ENCODE data around the gene SENP3. TPM values are rescaled to one million over a fixed set of nuclear protein-coding genes. Genes with fewer than 3 reads are reported as not detected.

The SENP3 gene
- polyA plus RNA-seq, 2 of the 4 experiments (the other 2 are of a cell fraction) = 114 to 150 TPM

DNA sequence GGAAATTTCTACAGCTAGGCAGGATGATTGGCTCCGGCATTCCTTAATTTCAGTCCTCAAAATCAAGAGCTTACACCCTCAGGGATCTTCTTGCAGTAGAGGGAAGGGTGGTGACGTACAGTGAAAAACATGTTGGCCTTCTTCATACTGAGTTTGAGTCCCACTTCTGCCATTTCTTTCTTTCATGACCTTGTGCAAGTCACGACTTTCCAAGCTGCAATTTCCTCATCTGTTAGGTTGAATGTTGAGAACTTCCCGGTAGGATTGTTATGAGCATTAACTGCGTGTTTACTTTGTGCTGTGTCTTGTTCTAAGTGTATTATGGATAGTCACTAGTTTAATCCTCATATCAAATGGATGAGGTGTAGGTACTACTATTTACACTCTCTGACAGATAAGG lies 7.9 kb downstream of the SENP3 start (continued):
- no peak for TF ChIP-seq HDAC2 (IDR thresholded peaks at IDR 0.05)

GRCh38 chr17:7570351-7570750 lies 8.6 kb downstream of the SENP3 start:
- H3K4me3 ChIP-seq = no peak overlapping the region
- no peak overlapping the region for H3K4me2 ChIP-seq
- POLR2A ChIA-PET = interaction anchor here (0.9 to 2.5 kb wide), 3 partner anchors 9 to 117 kb away, joined by 3 to 10 read pairs (median 7); partner anchors contain the start of genes POLR2A and TP53
- H3K9me3 ChIP-seq = no peaks in the 10 kb centered on the region
- no peak for FAIRE-seq
- DNase-seq (ENCODE audit: low read depth in 1 of 2, low spot score in 1 of 2) = no peak
- no peak overlapping the region for H3K27ac ChIP-seq
- WGBS (ENCODE audit: missing lambda C conversion rate) = 91% methylated on average over 10 of the region's 10 CpGs
- ATAC-seq = no peak
- peaks cover 16% of the 10 kb centered on the region for H3K4me1 ChIP-seq
- CTCF ChIA-PET = interaction anchor here (0.6 to 4.3 kb wide), 8 partner anchors 9 to 224 kb away, joined by 3 to 48 read pairs (median 4); partner anchors contain the start of genes DNAH2 and SENP3
- TF ChIP-seq CBX2 (IDR thresholded peaks at IDR 0.05; ENCODE audit: borderline replicate concordance, low read depth) = no peak
- no peak for TF ChIP-seq RAD21 (conservative IDR thresholded peaks at IDR 0.05 in 1 of 2, IDR thresholded peaks at IDR 0.05 in 1 of 2)
- no peak for TF ChIP-seq REST (IDR thresholded peaks at IDR 0.05)
- TF ChIP-seq ZSCAN20 (CRISPR knock-in tag; IDR thresholded peaks at IDR 0.05) = no peak
- TF ChIP-seq PBX3 (IDR thresholded peaks at IDR 0.05) = no peak

DNA sequence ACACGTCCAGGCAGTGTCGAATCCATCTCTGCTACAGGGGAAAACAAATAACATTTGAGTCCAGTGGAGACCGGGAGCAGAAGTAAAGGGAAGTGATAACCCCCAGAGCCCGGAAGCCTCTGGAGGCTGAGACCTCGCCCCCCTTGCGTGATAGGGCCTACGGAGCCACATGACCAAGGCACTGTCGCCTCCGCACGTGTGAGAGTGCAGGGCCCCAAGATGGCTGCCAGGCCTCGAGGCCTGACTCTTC lies 10.5 kb downstream of the SENP3 start:
- Histone ChIP-seq H3K4me1 (peaks cover 35% of the 10 kb centered on the region), H3K9me3 (no peaks in the 10 kb centered on the region), H3K4me3 (peak overlapping the region; percentile 46), H3K27ac (peak overlapping the region; percentile 77 to 88), H3K4me2 (peak overlapping the region; percentile 74)
- ChIA-PET POLR2A (interaction anchor here (0.6 to 5.0 kb wide), 4 partner anchors 11 to 366 kb away, joined by 3 to 34 read pairs (median 7); partner anchors contain the start of genes MPDU1 and TP53), CTCF (interaction anchor here (1.2 to 4.3 kb wide), 4 partner anchors 11 to 115 kb away, joined by 3 to 48 read pairs (median 5); partner anchors contain the start of genes SENP3 and TP53)
- peak; percentile 97 for FAIRE-seq
- ATAC-seq = peak; percentile 88 to 90
- WGBS (ENCODE audit: missing lambda C conversion rate) = 1% methylated on average over 11 of the region's 11 CpGs
- DNase-seq (ENCODE audit: low read depth in 1 of 2, low spot score in 1 of 2) = no peak
- TF ChIP-seq ZFP36 (IDR thresholded peaks at IDR 0.05; ENCODE audit: borderline replicate concordance, partially characterized antibody) = no peak
- TF ChIP-seq NFE2L2 (conservative IDR thresholded peaks at IDR 0.05; ENCODE audit: low read length) = no peak
- peak; percentile 100 for TF ChIP-seq MAX (IDR thresholded peaks at IDR 0.05)
- TF ChIP-seq RFX5 (IDR thresholded peaks at IDR 0.05) = no peak
- no peak for TF ChIP-seq RAD21 (conservative IDR thresholded peaks at IDR 0.05 in 1 of 2, IDR thresholded peaks at IDR 0.05 in 1 of 2)
- no peak for TF ChIP-seq NPAS2 (CRISPR knock-in tag; IDR thresholded peaks at IDR 0.05; ENCODE audit: borderline replicate concordance)
- TF ChIP-seq, protein P1, sequence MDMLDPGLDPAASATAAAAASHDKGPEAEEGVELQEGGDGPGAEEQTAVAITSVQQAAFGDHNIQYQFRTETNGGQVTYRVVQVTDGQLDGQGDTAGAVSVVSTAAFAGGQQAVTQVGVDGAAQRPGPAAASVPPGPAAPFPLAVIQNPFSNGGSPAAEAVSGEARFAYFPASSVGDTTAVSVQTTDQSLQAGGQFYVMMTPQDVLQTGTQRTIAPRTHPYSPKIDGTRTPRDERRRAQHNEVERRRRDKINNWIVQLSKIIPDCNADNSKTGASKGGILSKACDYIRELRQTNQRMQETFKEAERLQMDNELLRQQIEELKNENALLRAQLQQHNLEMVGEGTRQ (IDR thresholded peaks at IDR 0.05) = peak; percentile 98
- TF ChIP-seq JUN (IDR thresholded peaks at IDR 0.05) = no peak
- no peak for TF ChIP-seq ATOH8 (CRISPR knock-in tag; IDR thresholded peaks at IDR 0.05; ENCODE audit: low read depth)
- no peak for TF ChIP-seq GATA3 (IDR thresholded peaks at IDR 0.05; ENCODE audit: borderline replicate concordance)
- no peak for TF ChIP-seq PBX3 (IDR thresholded peaks at IDR 0.05)
- no peak for TF ChIP-seq SMC3 (IDR thresholded peaks at IDR 0.05)
- TF ChIP-seq, protein P2, sequence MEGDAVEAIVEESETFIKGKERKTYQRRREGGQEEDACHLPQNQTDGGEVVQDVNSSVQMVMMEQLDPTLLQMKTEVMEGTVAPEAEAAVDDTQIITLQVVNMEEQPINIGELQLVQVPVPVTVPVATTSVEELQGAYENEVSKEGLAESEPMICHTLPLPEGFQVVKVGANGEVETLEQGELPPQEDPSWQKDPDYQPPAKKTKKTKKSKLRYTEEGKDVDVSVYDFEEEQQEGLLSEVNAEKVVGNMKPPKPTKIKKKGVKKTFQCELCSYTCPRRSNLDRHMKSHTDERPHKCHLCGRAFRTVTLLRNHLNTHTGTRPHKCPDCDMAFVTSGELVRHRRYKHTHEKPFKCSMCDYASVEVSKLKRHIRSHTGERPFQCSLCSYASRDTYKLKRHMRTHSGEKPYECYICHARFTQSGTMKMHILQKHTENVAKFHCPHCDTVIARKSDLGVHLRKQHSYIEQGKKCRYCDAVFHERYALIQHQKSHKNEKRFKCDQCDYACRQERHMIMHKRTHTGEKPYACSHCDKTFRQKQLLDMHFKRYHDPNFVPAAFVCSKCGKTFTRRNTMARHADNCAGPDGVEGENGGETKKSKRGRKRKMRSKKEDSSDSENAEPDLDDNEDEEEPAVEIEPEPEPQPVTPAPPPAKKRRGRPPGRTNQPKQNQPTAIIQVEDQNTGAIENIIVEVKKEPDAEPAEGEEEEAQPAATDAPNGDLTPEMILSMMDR (IDR thresholded peaks at IDR 0.05) = no peak
- no peak for TF ChIP-seq ZSCAN20 (CRISPR knock-in tag; IDR thresholded peaks at IDR 0.05)
- no peak for TF ChIP-seq FOSB (CRISPR knock-in tag; IDR thresholded peaks at IDR 0.05)
- TF ChIP-seq E2F6 (IDR thresholded peaks at IDR 0.05; ENCODE audit: borderline replicate concordance, low read depth) = peak; percentile 93; the same call in 1 of the 2 replicates
- no peak for TF ChIP-seq HOXB13 (CRISPR knock-in tag; IDR thresholded peaks at IDR 0.05; ENCODE audit: low read depth)
- TF ChIP-seq PHF8 (IDR thresholded peaks at IDR 0.05; ENCODE audit: borderline replicate concordance, low read depth) = no peak
- no peak for TF ChIP-seq HES2 (IDR thresholded peaks at IDR 0.05)
- no peak for TF ChIP-seq TFCP2L1 (CRISPR knock-in tag; IDR thresholded peaks at IDR 0.05)
- TF ChIP-seq KDM1A (IDR thresholded peaks at IDR 0.05; ENCODE audit: low read depth) = no peak

Measured in A549 (cell line).